ENCODE results near the gene VDR.

VDR gene

DNA sequence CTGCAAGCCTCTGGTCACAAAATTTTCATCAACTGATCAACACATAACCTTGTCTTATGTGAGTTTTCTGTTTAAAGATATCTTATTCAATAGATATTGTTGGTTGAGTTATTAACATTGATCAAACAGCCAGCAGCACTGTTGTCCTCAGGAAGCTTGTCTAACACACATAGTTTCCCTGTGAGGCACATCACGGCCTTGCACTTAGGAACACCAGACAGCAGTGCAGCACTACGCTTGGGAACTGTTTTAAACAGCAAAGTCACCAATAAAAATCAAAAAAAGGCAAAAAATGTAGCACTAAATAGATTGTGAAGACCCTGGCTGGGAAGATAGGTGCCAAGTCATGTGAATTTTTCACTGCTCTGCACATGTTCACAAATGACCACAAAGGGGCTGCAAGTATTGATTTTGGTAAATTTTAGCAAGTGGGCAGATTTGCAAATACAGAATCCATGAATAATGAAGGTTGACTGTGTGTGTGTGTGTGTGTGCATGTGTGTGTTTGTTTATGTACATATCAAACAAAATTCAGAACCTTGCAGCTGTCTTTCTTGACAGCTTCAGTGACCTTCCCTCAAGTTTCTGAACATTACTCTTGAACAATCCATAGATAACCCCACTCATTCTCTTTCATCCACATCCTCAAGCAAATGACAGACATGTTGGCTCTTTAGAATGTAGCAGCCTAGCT is 28.9 kb downstream of the VDR start:
- TF ChIP-seq, protein P1, sequence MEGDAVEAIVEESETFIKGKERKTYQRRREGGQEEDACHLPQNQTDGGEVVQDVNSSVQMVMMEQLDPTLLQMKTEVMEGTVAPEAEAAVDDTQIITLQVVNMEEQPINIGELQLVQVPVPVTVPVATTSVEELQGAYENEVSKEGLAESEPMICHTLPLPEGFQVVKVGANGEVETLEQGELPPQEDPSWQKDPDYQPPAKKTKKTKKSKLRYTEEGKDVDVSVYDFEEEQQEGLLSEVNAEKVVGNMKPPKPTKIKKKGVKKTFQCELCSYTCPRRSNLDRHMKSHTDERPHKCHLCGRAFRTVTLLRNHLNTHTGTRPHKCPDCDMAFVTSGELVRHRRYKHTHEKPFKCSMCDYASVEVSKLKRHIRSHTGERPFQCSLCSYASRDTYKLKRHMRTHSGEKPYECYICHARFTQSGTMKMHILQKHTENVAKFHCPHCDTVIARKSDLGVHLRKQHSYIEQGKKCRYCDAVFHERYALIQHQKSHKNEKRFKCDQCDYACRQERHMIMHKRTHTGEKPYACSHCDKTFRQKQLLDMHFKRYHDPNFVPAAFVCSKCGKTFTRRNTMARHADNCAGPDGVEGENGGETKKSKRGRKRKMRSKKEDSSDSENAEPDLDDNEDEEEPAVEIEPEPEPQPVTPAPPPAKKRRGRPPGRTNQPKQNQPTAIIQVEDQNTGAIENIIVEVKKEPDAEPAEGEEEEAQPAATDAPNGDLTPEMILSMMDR (conservative IDR thresholded peaks at IDR 0.05; ENCODE audit: low read depth, low read length), result no peak
- no peak for DNase-seq (ENCODE audit: low read depth)
- H3K4me3 ChIP-seq (ENCODE audit: low read depth, low read length), result no peak overlapping the region

DNA sequence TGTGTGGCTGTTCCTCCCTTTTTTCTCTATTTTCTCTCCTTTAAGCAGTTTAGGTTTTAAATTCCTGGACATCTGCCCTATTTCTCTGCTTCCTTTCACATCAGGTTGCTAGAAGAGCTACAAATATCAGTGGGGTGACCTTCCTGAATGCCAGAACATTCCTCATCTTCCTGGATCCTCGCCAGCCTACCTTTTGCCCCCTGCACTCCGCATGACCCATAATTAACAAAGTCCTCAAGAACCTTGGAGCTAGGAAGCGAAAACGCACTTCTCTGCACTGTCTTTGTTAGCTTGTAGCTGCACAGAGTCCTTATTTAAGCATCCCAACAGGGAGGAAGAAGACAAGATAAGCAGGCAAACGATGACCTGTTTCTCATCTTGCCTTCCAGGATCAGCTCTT is 30.5 kb downstream of the VDR start:
- TF ChIP-seq, protein P1 (conservative IDR thresholded peaks at IDR 0.05; ENCODE audit: low read depth, low read length), result no peak
- no peak overlapping the region for H3K4me3 ChIP-seq (ENCODE audit: low read depth, low read length)
- no peak for DNase-seq (ENCODE audit: low read depth)

DNA sequence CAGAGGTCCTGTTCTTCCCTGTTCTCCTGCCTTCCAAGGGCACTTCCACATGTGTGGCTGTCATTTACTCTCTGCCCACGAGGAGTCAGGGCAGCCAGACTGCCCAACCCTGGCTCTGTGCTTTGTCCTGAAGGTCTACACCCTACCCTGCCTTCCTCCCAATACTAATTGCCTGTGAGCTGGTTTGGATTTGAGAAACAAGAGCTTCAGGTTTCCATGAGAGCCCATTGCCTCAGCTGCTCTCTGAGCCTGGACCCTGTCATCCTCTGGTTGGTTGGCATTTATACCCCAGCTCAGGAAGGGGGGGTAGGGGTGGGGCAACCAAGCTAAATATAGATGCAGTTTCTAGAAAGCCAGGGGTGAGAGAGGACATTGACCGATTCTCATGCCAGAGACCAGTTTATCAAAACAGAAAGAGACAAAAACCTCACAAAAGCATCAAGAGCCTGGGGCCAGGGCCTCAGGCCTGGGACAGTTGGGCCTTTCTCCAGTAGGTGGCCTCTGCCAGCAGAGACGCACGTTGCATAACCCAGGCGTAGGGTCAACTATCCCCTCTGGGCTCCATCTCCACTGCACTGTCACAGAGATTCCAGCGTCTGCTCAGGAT is 34.5 kb downstream of the VDR start:
- TF ChIP-seq, protein P1 (conservative IDR thresholded peaks at IDR 0.05; ENCODE audit: low read depth, low read length), result peak; percentile 62
- peak; percentile 24 for DNase-seq (ENCODE audit: low read depth)
- no peak overlapping the region for H3K4me3 ChIP-seq (ENCODE audit: low read depth, low read length)

DNA sequence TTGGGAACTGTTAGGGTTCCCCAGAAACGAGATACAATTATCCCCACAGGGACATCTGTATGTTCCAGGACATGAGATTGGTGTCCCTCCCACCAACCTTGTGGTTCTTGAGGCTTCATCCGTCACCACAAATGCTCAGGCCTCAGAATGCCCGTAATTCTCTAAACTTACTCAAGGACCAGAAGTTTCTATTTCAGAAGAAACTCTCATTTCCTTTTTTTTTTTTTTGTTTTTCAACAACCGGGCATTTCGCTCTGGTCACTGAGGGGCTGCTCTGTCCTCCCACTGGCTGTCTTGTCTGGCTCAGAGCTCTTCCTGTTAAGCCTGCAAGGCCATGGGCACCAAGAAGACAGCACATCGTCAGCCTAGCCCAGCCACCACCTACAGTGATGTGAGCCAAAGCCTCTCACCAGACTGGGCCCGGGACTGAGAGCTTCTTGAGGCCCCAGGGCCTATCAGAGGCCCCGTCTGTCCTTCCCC is 36.2 kb downstream of the VDR start:
- TF ChIP-seq, protein P1 (conservative IDR thresholded peaks at IDR 0.05; ENCODE audit: low read depth, low read length), result no peak
- no peak for DNase-seq (ENCODE audit: low read depth)
- H3K4me3 ChIP-seq (ENCODE audit: low read depth, low read length), result no peak overlapping the region

DNA sequence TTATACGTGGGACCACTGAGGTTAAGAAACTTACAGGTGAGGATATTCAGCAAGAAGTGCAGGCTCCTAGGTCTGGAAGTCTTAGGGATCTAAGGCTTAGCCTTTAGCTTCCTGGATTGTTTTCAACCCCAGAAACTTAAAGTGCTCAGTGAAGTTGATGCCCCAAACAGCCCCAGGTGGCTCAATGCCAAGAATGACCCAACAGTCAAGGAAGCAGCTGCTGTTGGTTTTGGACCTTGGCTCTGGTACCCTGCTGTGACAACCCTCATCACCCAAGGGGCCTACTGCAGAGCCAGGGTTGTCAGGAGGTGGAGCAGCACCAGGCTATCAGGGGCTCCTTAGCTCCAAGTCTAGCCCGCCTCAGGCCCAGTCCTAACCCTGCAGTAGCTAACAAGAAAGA is 36.8 kb downstream of the VDR start:
- TF ChIP-seq, protein P1 (conservative IDR thresholded peaks at IDR 0.05; ENCODE audit: low read depth, low read length), result no peak
- H3K4me3 ChIP-seq (ENCODE audit: low read depth, low read length), result no peak overlapping the region
- peak; percentile 55 for DNase-seq (ENCODE audit: low read depth)

DNA sequence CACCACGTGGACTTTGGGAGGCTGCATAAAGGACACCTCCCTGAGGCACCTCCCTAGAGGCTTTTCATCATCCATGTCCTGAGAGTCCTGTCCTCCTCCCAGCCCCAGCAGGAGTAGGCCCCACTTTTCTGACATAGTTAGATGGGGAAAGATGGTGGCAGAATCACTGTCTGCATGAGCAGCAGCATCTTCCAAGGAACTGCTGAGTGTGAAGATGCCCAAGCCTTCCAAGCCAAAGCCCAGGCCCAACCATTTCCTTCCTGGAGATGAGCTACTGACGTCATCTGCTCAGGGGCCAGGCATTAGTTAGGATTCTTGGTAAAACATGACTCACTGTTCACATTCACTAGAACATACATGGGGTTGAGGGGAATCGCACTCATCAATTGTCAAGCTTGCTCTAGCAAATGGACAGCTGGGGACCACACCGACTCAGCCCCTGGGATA is 37.3 kb downstream of the VDR start:
- peak; percentile 90 for DNase-seq (ENCODE audit: low read depth)
- TF ChIP-seq, protein P1 (conservative IDR thresholded peaks at IDR 0.05; ENCODE audit: low read depth, low read length), result no peak
- no peak overlapping the region for H3K4me3 ChIP-seq (ENCODE audit: low read depth, low read length)
